ENCODE data around the gene PDZD4.

The PDZD4 gene

GRCh38 chrX:153867139-153867538 is 36.8 kb upstream of the PDZD4 start:
- DNase-seq (ENCODE audit: low spot score) = no peak

GRCh38 chrX:153866302-153867019 is 36.1 kb upstream of the PDZD4 start:
- no peak for DNase-seq (ENCODE audit: low spot score)

GRCh38 chrX:153865685-153866084 is 35.3 kb upstream of the PDZD4 start:
- DNase-seq (ENCODE audit: low spot score) = no peak

GRCh38 chrX:153865321-153865580 is 34.9 kb upstream of the PDZD4 start:
- DNase-seq (ENCODE audit: low spot score) = no peak

GRCh38 chrX:153864561-153865320 is 34.4 kb upstream of the PDZD4 start:
- DNase-seq (ENCODE audit: low spot score) = no peak

- DNase-seq (ENCODE audit: low spot score) = no peak
These were observed 33.8 kb upstream of the PDZD4 start for GRCh38 chrX:153864101-153864500.

GRCh38 chrX:153863251-153863991 is 33.1 kb upstream of the PDZD4 start:
- DNase-seq (ENCODE audit: low spot score) = no peak

- DNase-seq (ENCODE audit: low spot score) = no peak
These were observed 32.3 kb upstream of the PDZD4 start for GRCh38 chrX:153862369-153863250.

GRCh38 chrX:153861733-153862310 is 31.5 kb upstream of the PDZD4 start:
- no peak for DNase-seq (ENCODE audit: low spot score)

- DNase-seq (ENCODE audit: low spot score) = no peak
These were observed 30.8 kb upstream of the PDZD4 start for GRCh38 chrX:153861151-153861550.

GRCh38 chrX:153857348-153857903 is 27.1 kb upstream of the PDZD4 start:
- no peak for DNase-seq (ENCODE audit: low spot score)

GRCh38 chrX:153854702-153855101 is 24.4 kb upstream of the PDZD4 start:
- no peak for DNase-seq (ENCODE audit: low spot score)

- DNase-seq (ENCODE audit: low spot score) = no peak
These were observed 23.5 kb upstream of the PDZD4 start for GRCh38 chrX:153853902-153854267.

- no peak for DNase-seq (ENCODE audit: low spot score)
These were observed 23.0 kb upstream of the PDZD4 start for GRCh38 chrX:153853180-153853901.

GRCh38 chrX:153851981-153852380 is 21.6 kb upstream of the PDZD4 start:
- no peak for DNase-seq (ENCODE audit: low spot score)

GRCh38 chrX:153848325-153848724 is 18.0 kb upstream of the PDZD4 start:
- no peak for DNase-seq (ENCODE audit: low spot score)

GRCh38 chrX:153845842-153846241 is 15.5 kb upstream of the PDZD4 start:
- no peak for DNase-seq (ENCODE audit: low spot score)

GRCh38 chrX:153845195-153845594 is 14.9 kb upstream of the PDZD4 start:
- no peak for DNase-seq (ENCODE audit: low spot score)

- no peak for DNase-seq (ENCODE audit: low spot score)
These were observed 14.3 kb upstream of the PDZD4 start for GRCh38 chrX:153844509-153845082.

- DNase-seq (ENCODE audit: low spot score) = no peak
These were observed 6.6 kb upstream of the PDZD4 start for GRCh38 chrX:153836921-153837320.

GRCh38 chrX:153832728-153833127 is 2.4 kb upstream of the PDZD4 start:
- no peak for DNase-seq (ENCODE audit: low spot score)
